PFSK-1 (cell line): ENCODE measurements around the gene TTC9.

Experiments
- FOXP2 ChIP-seq: optimal IDR thresholded peaks from 2 replicates; pipeline ENCODE3; 2011; ENCODE audit warnings: borderline replicate concordance, control low read depth, inconsistent platforms; ENCODE audit not compliant: insufficient read depth; ENCODE audit errors: extremely low read length, extremely low read depth
- POLR2AphosphoS5 ChIP-seq: IDR thresholded peaks from 2 replicates; pipeline ENCODE4 v1.6.1; 2012; ENCODE audit warnings: low read depth, mild to moderate bottlenecking, control low read depth, low read length, moderate library complexity
- SIN3A ChIP-seq: IDR thresholded peaks from 2 replicates; pipeline ENCODE4 v1.6.1; 2012; ENCODE audit warnings: mild to moderate bottlenecking, low read length, moderate library complexity, borderline replicate concordance; ENCODE audit not compliant: insufficient read depth
- TAF1 ChIP-seq: IDR thresholded peaks from 2 replicates; pipeline ENCODE4 v1.6.1; 2012; ENCODE audit warnings: low read length, control low read depth, borderline replicate concordance; ENCODE audit not compliant: insufficient read depth
- TF ChIP-seq, protein P1 (sequence below), 2 experiments: IDR thresholded peaks; 2 replicates each; pipeline versions ENCODE4 v1.6.1 to v1.8.0; 2011 to 2012; ENCODE audit warnings: low read depth in 2 of 2, low read length in 2 of 2, control low read depth in 1 of 2, inconsistent platforms in 1 of 2, mild to moderate bottlenecking in 1 of 2, moderate library complexity in 1 of 2; ENCODE audit not compliant: insufficient read depth in 1 of 2

TTC9 gene

DNA sequence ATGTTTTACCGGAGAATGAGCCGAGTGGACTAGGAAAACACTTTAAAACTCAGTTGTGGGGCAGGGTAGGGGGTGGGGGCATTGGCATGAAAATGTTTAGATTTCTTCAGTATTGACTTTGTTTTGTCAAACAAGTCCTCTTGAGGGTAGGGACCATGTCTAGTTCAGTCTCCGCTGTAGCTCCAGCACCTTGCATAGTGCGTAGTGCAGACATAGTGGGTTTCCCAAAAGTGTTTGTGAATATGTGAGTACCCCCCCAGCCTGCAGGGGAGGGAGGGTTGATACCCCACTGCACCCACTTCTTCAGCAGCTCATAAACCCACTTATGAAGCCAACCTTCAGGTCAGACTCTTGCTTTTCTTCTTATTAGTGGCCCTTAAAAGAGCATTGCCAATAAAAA is 71.4 kb downstream of the TTC9 start:
- TF ChIP-seq SIN3A (no peak), FOXP2 (no peak), TAF1 (no peak), POLR2AphosphoS5 (no peak)
- TF ChIP-seq, protein P1, sequence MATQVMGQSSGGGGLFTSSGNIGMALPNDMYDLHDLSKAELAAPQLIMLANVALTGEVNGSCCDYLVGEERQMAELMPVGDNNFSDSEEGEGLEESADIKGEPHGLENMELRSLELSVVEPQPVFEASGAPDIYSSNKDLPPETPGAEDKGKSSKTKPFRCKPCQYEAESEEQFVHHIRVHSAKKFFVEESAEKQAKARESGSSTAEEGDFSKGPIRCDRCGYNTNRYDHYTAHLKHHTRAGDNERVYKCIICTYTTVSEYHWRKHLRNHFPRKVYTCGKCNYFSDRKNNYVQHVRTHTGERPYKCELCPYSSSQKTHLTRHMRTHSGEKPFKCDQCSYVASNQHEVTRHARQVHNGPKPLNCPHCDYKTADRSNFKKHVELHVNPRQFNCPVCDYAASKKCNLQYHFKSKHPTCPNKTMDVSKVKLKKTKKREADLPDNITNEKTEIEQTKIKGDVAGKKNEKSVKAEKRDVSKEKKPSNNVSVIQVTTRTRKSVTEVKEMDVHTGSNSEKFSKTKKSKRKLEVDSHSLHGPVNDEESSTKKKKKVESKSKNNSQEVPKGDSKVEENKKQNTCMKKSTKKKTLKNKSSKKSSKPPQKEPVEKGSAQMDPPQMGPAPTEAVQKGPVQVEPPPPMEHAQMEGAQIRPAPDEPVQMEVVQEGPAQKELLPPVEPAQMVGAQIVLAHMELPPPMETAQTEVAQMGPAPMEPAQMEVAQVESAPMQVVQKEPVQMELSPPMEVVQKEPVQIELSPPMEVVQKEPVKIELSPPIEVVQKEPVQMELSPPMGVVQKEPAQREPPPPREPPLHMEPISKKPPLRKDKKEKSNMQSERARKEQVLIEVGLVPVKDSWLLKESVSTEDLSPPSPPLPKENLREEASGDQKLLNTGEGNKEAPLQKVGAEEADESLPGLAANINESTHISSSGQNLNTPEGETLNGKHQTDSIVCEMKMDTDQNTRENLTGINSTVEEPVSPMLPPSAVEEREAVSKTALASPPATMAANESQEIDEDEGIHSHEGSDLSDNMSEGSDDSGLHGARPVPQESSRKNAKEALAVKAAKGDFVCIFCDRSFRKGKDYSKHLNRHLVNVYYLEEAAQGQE (IDR thresholded peaks at IDR 0.05; ENCODE audit: insufficient read depth in 1 of 2, low read depth in 2 of 2, low read length in 2 of 2) = no peak

DNA sequence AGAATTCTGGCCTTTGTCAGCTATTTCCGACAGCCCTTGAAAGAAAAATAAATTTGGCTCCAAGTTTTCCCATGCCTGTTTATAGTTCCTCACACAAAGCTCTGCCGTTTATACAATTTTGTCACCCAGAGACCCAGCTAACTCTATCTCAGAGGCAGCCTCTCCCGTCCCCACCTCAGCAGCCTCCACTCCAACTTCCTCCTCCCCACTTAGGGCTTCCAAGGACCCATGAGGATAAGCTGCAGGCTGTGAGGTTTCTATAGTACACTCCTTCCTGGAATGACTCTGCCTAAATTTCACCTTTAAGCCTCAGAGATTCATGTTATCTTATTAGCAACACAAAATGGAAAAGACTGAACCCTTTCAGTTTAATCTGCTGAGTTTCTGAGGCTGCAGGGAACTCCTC is 71.8 kb downstream of the TTC9 start:
- TF ChIP-seq SIN3A = no peak
- no peak for TF ChIP-seq TAF1
- TF ChIP-seq, protein P1 (IDR thresholded peaks at IDR 0.05; ENCODE audit: insufficient read depth in 1 of 2, low read depth in 2 of 2, low read length in 2 of 2) = no peak
- TF ChIP-seq FOXP2 = no peak
- no peak for TF ChIP-seq POLR2AphosphoS5

DNA sequence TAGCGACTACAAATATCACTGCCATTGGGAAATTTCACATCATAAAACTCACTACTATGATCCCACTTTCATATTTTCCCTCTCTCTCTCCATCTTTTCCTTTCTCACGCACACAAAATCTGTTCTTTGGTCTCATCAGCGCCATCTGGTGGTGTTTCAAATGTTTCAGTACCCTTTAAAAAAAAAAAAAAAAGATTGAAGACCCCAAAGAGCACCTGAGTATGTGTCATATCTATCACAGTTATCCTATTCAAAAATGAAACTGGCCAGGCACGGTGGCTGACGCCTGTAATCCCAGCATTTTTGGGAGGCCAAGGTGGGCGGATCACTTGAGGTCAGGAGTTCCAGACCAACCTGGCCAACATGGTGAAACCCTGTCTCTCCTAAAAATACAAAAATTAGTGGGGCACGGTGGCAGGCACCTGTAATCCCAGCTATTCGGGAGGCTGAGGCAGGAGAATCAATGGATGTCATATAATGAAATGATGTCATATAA is 72.4 kb downstream of the TTC9 start:
- TF ChIP-seq TAF1 (no peak), POLR2AphosphoS5 (no peak), SIN3A (no peak), FOXP2 (no peak)
- TF ChIP-seq, protein P1 (IDR thresholded peaks at IDR 0.05; ENCODE audit: insufficient read depth in 1 of 2, low read depth in 2 of 2, low read length in 2 of 2) = no peak

DNA sequence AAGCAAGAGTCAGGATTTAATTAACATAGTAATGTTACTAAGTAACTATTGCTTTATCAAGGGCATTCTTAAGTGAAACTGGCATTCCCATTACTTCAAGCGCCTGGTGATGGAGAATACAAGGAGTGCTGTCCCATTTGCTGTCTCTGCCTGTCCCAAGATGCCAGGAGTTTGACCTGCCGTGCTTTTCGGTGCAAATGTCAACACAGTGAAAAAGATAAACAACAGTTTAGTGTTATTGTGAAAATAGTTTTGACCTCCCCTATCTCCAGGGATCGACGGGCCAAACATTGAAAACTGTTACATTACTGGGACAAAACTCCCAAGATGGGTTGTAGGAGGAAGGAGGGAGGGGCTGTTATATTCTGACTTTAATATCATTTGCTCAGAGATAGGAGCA is 74.8 kb downstream of the TTC9 start:
- TF ChIP-seq POLR2AphosphoS5 (no peak), SIN3A (no peak), TAF1 (no peak), FOXP2 (no peak)
- TF ChIP-seq, protein P1 (IDR thresholded peaks at IDR 0.05; ENCODE audit: insufficient read depth in 1 of 2, low read depth in 2 of 2, low read length in 2 of 2) = no peak

DNA sequence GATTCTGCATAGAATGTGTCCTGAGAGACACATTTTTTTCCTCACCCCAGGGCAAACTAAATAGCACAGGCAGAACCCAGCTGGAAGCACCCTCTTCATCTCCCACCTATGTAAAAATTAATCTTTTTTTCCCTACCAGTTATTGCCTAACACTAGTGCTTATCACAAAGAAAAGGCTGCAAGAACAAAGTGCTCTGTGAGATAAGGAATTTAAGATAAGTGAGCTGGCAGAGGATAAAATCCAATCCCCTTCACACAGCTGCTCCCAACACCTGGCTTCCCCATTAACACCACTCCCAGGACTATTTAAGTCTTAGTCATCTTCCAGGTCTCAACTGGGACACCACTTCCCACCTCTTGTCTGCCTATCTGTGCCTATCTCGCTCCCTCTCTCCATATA is 75.2 kb downstream of the TTC9 start:
- TF ChIP-seq SIN3A (no peak), FOXP2 (no peak), POLR2AphosphoS5 (no peak), TAF1 (no peak)
- TF ChIP-seq, protein P1 (IDR thresholded peaks at IDR 0.05; ENCODE audit: insufficient read depth in 1 of 2, low read depth in 2 of 2, low read length in 2 of 2) = no peak
